ENCODE data around the gene ZDBF2. TPM values are rescaled to one million over a fixed set of nuclear protein-coding genes. Genes with fewer than 3 reads are reported as not detected.

ZDBF2 gene
- polyA plus RNA-seq, 1 donor (not counting 4 experiments of a cell fraction or from before 2014, with no cell fraction given): 4.1 TPM

DNA sequence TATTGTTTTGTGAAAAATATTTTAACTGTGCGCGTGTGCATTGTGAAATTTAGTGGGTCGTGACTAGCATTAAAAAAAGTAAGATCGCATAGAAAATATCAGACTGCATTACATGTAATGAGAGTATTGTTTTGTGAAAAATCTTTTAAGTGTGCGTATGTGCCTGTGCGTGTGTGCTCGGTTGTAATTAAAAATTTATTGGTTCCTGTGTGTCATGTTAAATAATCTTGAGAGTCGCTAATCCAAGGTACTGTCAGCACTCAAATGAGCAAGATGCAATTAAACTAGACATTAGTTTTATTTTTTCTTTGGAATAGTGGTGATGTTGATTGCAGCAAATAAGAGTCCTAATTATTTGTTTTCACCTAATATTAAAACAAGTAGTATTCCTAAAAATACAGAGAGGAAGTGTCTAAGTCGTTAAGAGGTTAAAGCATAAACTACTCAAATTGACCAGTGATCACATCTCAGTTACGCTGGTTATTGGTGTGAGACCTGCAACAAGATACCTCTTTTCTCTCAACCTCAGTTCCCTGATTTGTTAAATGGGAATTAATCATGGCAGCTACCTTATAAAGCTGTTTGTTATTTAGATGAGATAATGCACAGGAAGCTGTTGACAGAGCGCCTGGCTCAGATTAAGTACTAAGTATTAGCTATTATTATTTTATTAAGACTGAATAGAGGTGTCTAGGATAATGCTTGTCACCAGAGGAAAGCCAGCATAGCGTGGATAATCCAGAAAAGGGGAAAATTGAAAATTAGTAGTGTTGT lies 1.9 kb downstream of the ZDBF2 start:
- TF ChIP-seq, protein P1, sequence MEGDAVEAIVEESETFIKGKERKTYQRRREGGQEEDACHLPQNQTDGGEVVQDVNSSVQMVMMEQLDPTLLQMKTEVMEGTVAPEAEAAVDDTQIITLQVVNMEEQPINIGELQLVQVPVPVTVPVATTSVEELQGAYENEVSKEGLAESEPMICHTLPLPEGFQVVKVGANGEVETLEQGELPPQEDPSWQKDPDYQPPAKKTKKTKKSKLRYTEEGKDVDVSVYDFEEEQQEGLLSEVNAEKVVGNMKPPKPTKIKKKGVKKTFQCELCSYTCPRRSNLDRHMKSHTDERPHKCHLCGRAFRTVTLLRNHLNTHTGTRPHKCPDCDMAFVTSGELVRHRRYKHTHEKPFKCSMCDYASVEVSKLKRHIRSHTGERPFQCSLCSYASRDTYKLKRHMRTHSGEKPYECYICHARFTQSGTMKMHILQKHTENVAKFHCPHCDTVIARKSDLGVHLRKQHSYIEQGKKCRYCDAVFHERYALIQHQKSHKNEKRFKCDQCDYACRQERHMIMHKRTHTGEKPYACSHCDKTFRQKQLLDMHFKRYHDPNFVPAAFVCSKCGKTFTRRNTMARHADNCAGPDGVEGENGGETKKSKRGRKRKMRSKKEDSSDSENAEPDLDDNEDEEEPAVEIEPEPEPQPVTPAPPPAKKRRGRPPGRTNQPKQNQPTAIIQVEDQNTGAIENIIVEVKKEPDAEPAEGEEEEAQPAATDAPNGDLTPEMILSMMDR (optimal IDR thresholded peaks at IDR 0.05 in 1 of 3, IDR thresholded peaks at IDR 0.05 in 1 of 3, conservative IDR thresholded peaks at IDR 0.05 in 1 of 3; ENCODE audit: extremely low read depth in 1 of 3, insufficient read depth in 2 of 3, low read length in 3 of 3): no peak
- no peak for TF ChIP-seq EZH2 (IDR thresholded peaks at IDR 0.05; ENCODE audit: low read length)
- Histone ChIP-seq H3K79me2 (ENCODE audit: control insufficient read depth, insufficient read depth, low read length) (peaks cover 9% of the 10 kb centered on the region), H3K36me3 (ENCODE audit: control insufficient read depth in 2 of 2, extremely low read depth in 1 of 2, insufficient read depth in 2 of 2, low read length in 2 of 2) (no peaks in the 10 kb centered on the region), H3K27me3 (ENCODE audit: control insufficient read depth, extremely low read depth, insufficient read depth, low read length) (peaks cover 27% of the 10 kb centered on the region), H3K9ac (ENCODE audit: control insufficient read depth, extremely low read depth, insufficient read depth, low read length) (peak overlapping the region; percentile 74), H3K27ac (ENCODE audit: control insufficient read depth, insufficient read depth, low read length) (no peak overlapping the region), H3K4me1 (ENCODE audit: control insufficient read depth, extremely low read depth, insufficient read depth, low read length) (peaks cover 7% of the 10 kb centered on the region), H4K20me1 (ENCODE audit: control insufficient read depth, extremely low read depth, insufficient read depth, low read length) (no peaks in the 10 kb centered on the region), H3K9me3 (ENCODE audit: control insufficient read depth, low read depth, low read length) (no peaks in the 10 kb centered on the region), H3K4me3 (ENCODE audit: control insufficient read depth in 2 of 3, extremely low read depth in 1 of 3, insufficient read depth in 2 of 3, low read depth in 1 of 3, low read length in 3 of 3) (peak overlapping the region in 2 of 3 experiments; percentile 67 to 72), H3K9me1 (ENCODE audit: control insufficient read depth, extremely low read depth, insufficient read depth, low read length) (no peaks in the 10 kb centered on the region), H2AFZ (ENCODE audit: control insufficient read depth, low read length) (no peak overlapping the region), H3K4me2 (ENCODE audit: control insufficient read depth, extremely low read depth, insufficient read depth, low read depth, low read length) (peak overlapping the region; percentile 69)
- DNase-seq (ENCODE audit: low read depth, low spot score): no peak
- FAIRE-seq: no peak
- dilution Hi-C loops (cut with MboI; ENCODE audit: extremely low pct_ligation_motif_present, low sequenced_read_pairs): no loop called here

DNA sequence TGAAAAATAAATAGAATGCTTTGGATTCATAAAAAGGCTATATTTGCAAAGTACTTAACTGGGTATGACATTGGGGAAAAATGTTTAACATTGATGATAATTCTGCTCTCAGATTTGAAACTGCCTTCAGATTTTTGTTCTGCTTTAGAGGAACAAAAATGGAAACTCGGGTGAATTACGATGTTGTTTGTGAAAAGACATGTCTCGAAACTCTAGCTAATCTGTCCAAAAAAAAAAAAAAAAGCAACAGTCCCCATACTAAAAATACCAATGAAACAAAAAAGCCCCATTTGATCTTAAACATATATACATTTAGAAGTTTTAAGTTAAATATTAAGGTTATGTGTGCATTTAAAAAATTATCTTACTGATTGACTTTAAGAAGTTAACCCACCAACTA lies 3.0 kb downstream of the ZDBF2 start:
- no peak for DNase-seq (ENCODE audit: low read depth, low spot score)
- H3K27ac ChIP-seq (ENCODE audit: control insufficient read depth, insufficient read depth, low read length): no peak overlapping the region
- H3K79me2 ChIP-seq (ENCODE audit: control insufficient read depth, insufficient read depth, low read length): peaks cover 9% of the 10 kb centered on the region
- no peaks in the 10 kb centered on the region for H4K20me1 ChIP-seq (ENCODE audit: control insufficient read depth, extremely low read depth, insufficient read depth, low read length)
- H2AFZ ChIP-seq (ENCODE audit: control insufficient read depth, low read length): no peak overlapping the region
- no peak overlapping the region for H3K4me3 ChIP-seq (ENCODE audit: control insufficient read depth in 2 of 3, extremely low read depth in 1 of 3, insufficient read depth in 2 of 3, low read depth in 1 of 3, low read length in 3 of 3)
- no peaks in the 10 kb centered on the region for H3K9me3 ChIP-seq (ENCODE audit: control insufficient read depth, low read depth, low read length)
- no peak overlapping the region for H3K9ac ChIP-seq (ENCODE audit: control insufficient read depth, extremely low read depth, insufficient read depth, low read length)
- H3K9me1 ChIP-seq (ENCODE audit: control insufficient read depth, extremely low read depth, insufficient read depth, low read length): no peaks in the 10 kb centered on the region
- peaks cover 0 to 2% of the 10 kb centered on the region in 2 experiments for H3K36me3 ChIP-seq (ENCODE audit: control insufficient read depth in 2 of 2, extremely low read depth in 1 of 2, insufficient read depth in 2 of 2, low read length in 2 of 2)
- TF ChIP-seq, protein P1 (optimal IDR thresholded peaks at IDR 0.05 in 1 of 3, IDR thresholded peaks at IDR 0.05 in 1 of 3, conservative IDR thresholded peaks at IDR 0.05 in 1 of 3; ENCODE audit: extremely low read depth in 1 of 3, insufficient read depth in 2 of 3, low read length in 3 of 3): no peak
- no peak for TF ChIP-seq EZH2 (IDR thresholded peaks at IDR 0.05; ENCODE audit: low read length)
- no peak for FAIRE-seq
- H3K4me1 ChIP-seq (ENCODE audit: control insufficient read depth, extremely low read depth, insufficient read depth, low read length): peaks cover 7% of the 10 kb centered on the region
- no peak overlapping the region for H3K4me2 ChIP-seq (ENCODE audit: control insufficient read depth, extremely low read depth, insufficient read depth, low read depth, low read length)
- peaks cover 23% of the 10 kb centered on the region for H3K27me3 ChIP-seq (ENCODE audit: control insufficient read depth, extremely low read depth, insufficient read depth, low read length)
- dilution Hi-C loops (cut with MboI; ENCODE audit: extremely low pct_ligation_motif_present, low sequenced_read_pairs): no loop called here

All from keratinocyte (primary cell).